ENCODE results near the gene UBR3. TPM values are rescaled to one million over a fixed set of nuclear protein-coding genes. Genes with fewer than 3 reads are reported as not detected.

UBR3 gene
- total RNA-seq, 2 experiments from 2014 or later, result 11.6 to 21.0 TPM

DNA sequence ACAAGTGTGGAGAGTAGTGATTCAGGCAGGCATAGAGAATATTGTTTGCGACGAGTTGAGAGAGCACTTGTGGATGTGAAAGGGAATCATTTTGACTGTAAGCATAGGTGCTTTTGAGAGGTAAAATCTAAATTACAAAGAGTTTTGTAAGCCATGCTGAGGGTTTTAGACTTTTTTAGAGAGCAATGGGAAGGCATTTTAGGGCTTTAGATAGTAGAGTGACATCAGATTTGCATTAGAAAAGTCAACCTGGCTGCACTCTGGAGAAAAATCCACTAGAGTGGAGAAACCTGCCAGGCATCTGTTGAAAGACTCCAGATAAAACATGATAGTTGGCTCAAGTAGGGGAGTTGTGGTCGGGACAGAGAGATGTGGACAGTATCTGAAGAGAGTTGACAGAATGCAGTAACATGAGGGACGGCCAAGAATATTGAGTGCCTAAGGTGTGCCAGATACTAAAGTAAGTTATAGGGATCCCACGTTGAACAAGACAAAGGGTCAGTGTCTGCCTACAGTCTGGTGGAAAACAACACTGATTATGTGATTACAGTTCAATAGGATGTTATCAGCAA lies 258.9 kb downstream of the UBR3 start:
- Histone ChIP-seq H3K4me1 (ENCODE audit: insufficient read depth, low read length, poor library complexity, severe bottlenecking) (no peaks in the 10 kb centered on the region), H3K4me2 (ENCODE audit: low read length) (no peak overlapping the region), H3K4me3 (ENCODE audit: low read depth, low read length, poor library complexity, severe bottlenecking) (no peak overlapping the region), H4K20me1 (ENCODE audit: insufficient read depth, low read length) (no peaks in the 10 kb centered on the region), H3K36me3 (ENCODE audit: insufficient read depth, low read length) (no peaks in the 10 kb centered on the region), H3K27ac (ENCODE audit: low read depth, low read length, poor library complexity, severe bottlenecking) (no peak overlapping the region), H2AFZ (ENCODE audit: low read length) (no peak overlapping the region), H3K9me3 (ENCODE audit: low read length) (no peaks in the 10 kb centered on the region), H3K79me2 (ENCODE audit: insufficient read depth, low read depth, low read length) (no peaks in the 10 kb centered on the region), H3K9me2 (ENCODE audit: insufficient read depth, low read length) (no peaks in the 10 kb centered on the region)
- CTCF ChIA-PET (ENCODE audit: unreplicated experiment), result no interaction called here
- DNase-seq (ENCODE audit: low spot score), result no peak
- no TSS peak for BruUV-seq (replicated peaks)
- POLR2A ChIA-PET, result no interaction called here
- no peak for TF ChIP-seq EZH2phosphoT487 (IDR thresholded peaks at IDR 0.05; ENCODE audit: borderline replicate concordance, low read depth, low read length)
- TF ChIP-seq, protein P1, sequence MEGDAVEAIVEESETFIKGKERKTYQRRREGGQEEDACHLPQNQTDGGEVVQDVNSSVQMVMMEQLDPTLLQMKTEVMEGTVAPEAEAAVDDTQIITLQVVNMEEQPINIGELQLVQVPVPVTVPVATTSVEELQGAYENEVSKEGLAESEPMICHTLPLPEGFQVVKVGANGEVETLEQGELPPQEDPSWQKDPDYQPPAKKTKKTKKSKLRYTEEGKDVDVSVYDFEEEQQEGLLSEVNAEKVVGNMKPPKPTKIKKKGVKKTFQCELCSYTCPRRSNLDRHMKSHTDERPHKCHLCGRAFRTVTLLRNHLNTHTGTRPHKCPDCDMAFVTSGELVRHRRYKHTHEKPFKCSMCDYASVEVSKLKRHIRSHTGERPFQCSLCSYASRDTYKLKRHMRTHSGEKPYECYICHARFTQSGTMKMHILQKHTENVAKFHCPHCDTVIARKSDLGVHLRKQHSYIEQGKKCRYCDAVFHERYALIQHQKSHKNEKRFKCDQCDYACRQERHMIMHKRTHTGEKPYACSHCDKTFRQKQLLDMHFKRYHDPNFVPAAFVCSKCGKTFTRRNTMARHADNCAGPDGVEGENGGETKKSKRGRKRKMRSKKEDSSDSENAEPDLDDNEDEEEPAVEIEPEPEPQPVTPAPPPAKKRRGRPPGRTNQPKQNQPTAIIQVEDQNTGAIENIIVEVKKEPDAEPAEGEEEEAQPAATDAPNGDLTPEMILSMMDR (conservative IDR thresholded peaks at IDR 0.05; ENCODE audit: low read length), result no peak
- intact Hi-C loops (cut with micrococcal nuclease; ENCODE audit: unreplicated experiment), result no loop called here

DNA sequence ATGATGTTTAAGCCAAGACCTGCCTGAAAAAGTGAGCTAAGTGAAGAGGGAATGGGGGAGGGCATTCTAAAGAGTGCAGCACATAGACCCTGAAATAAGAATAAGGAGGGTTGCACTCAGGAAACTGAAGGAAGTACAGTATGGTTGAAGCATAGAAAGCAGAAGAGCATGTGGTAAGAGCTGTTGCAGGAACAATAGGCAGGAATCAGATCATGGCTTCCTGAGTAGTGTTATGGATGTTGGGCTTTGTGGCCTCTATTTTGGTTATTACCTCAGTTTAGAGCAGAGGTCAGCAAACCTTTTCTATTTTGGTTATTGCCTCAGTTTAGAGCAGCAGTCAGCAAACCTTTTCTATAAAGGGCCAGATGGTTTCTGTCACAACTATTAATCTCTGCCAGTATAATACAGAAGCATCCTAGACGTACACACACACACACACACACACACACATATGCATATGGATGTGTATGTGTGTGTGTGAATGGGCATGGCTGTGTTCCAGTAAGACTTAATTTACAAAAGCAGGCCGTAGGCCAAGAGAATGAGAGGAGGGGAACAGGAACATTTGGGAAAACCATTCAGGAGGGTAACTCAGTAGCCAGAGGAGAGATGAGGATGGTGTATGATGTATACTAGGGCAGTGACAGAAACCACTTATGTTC lies 259.6 kb downstream of the UBR3 start:
- POLR2A ChIA-PET, result no interaction called here
- no TSS peak for BruUV-seq (replicated peaks)
- TF ChIP-seq, protein P1 (conservative IDR thresholded peaks at IDR 0.05; ENCODE audit: low read length), result no peak
- no peak for TF ChIP-seq EZH2phosphoT487 (IDR thresholded peaks at IDR 0.05; ENCODE audit: borderline replicate concordance, low read depth, low read length)
- CTCF ChIA-PET (ENCODE audit: unreplicated experiment), result no interaction called here
- H3K4me1 ChIP-seq (ENCODE audit: insufficient read depth, low read length, poor library complexity, severe bottlenecking), result no peaks in the 10 kb centered on the region
- H3K4me2 ChIP-seq (ENCODE audit: low read length), result no peak overlapping the region
- intact Hi-C loops (cut with micrococcal nuclease; ENCODE audit: unreplicated experiment), result no loop called here
- H3K79me2 ChIP-seq (ENCODE audit: insufficient read depth, low read depth, low read length), result no peaks in the 10 kb centered on the region
- H3K9me3 ChIP-seq (ENCODE audit: low read length), result no peaks in the 10 kb centered on the region
- no peak overlapping the region for H2AFZ ChIP-seq (ENCODE audit: low read length)
- no peaks in the 10 kb centered on the region for H3K36me3 ChIP-seq (ENCODE audit: insufficient read depth, low read length)
- no peak overlapping the region for H3K27ac ChIP-seq (ENCODE audit: low read depth, low read length, poor library complexity, severe bottlenecking)
- H3K9me2 ChIP-seq (ENCODE audit: insufficient read depth, low read length), result no peaks in the 10 kb centered on the region
- H4K20me1 ChIP-seq (ENCODE audit: insufficient read depth, low read length), result no peaks in the 10 kb centered on the region
- no peak for DNase-seq (ENCODE audit: low spot score)
- H3K4me3 ChIP-seq (ENCODE audit: low read depth, low read length, poor library complexity, severe bottlenecking), result no peak overlapping the region

DNA sequence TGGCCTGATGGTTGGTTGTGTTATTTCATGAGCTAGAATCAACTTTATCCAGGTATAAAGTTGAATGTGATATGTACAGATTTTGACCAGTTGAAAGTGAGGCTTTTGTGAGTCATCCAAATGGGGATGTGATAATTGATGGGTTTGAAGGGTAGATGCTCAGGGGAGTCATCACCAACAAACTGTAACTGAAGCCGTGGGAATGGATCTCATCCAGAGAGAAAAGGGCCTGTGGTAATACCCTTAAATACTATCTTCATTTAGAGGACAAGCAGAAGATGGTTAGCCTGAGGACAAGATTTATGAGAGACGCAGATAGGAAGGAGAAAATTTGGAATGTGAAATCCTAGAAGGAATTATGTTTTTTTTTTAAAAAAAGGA lies 260.1 kb downstream of the UBR3 start:
- Histone ChIP-seq H3K36me3 (ENCODE audit: insufficient read depth, low read length) (no peaks in the 10 kb centered on the region), H3K79me2 (ENCODE audit: insufficient read depth, low read depth, low read length) (no peaks in the 10 kb centered on the region), H2AFZ (ENCODE audit: low read length) (no peak overlapping the region), H4K20me1 (ENCODE audit: insufficient read depth, low read length) (no peaks in the 10 kb centered on the region), H3K4me1 (ENCODE audit: insufficient read depth, low read length, poor library complexity, severe bottlenecking) (no peaks in the 10 kb centered on the region), H3K9me3 (ENCODE audit: low read length) (no peaks in the 10 kb centered on the region), H3K4me2 (ENCODE audit: low read length) (no peak overlapping the region), H3K27ac (ENCODE audit: low read depth, low read length, poor library complexity, severe bottlenecking) (no peak overlapping the region), H3K4me3 (ENCODE audit: low read depth, low read length, poor library complexity, severe bottlenecking) (no peak overlapping the region), H3K9me2 (ENCODE audit: insufficient read depth, low read length) (no peaks in the 10 kb centered on the region)
- no peak for TF ChIP-seq EZH2phosphoT487 (IDR thresholded peaks at IDR 0.05; ENCODE audit: borderline replicate concordance, low read depth, low read length)
- no TSS peak for BruUV-seq (replicated peaks)
- CTCF ChIA-PET (ENCODE audit: unreplicated experiment), result no interaction called here
- DNase-seq (ENCODE audit: low spot score), result no peak
- POLR2A ChIA-PET, result no interaction called here
- intact Hi-C loops (cut with micrococcal nuclease; ENCODE audit: unreplicated experiment), result no loop called here

Measured in OCI-LY7 (cell line).